HepG2 (cell line): Measurements from ENCODE around the gene H2AZ1. TPM values are rescaled to one million over a fixed set of nuclear protein-coding genes. Genes with fewer than 3 reads are reported as not detected.

ENCODE experiments used
- ATAC-seq: fragments of 200-7000 bp; cut with Tn5 transposase; 3 replicates; pipeline ENCODE4 v1.9.1; 2020; ENCODE audit warnings: mild to moderate bottlenecking, moderate library complexity
- BruUV-seq: library from RNA; stranded (reverse); fragments of 400-500 nt; replicated peaks from 2 replicates; lab custom pipeline; 2021; lab: Mats Ljungman, UMichigan
- CTCF ChIA-PET: fragments of 300-600 bp; formaldehyde crosslinking; extraction: SDS; loops from one replicate; lab custom pipeline; 2021; ENCODE audit warnings: low total read pairs, inconsistent platforms, low intra/inter-chr PET ratio; lab: Yijun Ruan, JAX
- POLR2A ChIA-PET: fragments of 350-600 bp; sonication (Branson Sonifier 250); formaldehyde crosslinking; loops from one replicate; lab custom pipeline; 2020; ENCODE audit warnings: antibody characterized with exemption, inconsistent platforms; lab: Yijun Ruan, JAX
- DNase-seq: peaks from one replicate; pipeline ENCODE4 v3.0.0-alpha.2; 2015; ENCODE audit warnings: low spot score
- FAIRE-seq: peaks from 3 replicates; lab custom pipeline; 2011; peaks lifted over from hg19 to GRCh38; lab: Jason Lieb, UNC
- H2AFZ ChIP-seq: one replicate; pipeline ENCODE4 v1.6.1; 2011; ENCODE audit warnings: low read length, inconsistent platforms
- H3K27ac ChIP-seq: fragments of 300-600 bp; 3 replicates; pipeline ENCODE4 v1.8.0; 2011; ENCODE audit warnings: mixed run types, mild to moderate bottlenecking, mixed read lengths, low read length, inconsistent platforms; ENCODE audit not compliant: insufficient read depth; ENCODE audit errors: extremely low read length
- H3K27me3 ChIP-seq, 2 experiments: fragments of 200-600 bp in 1 of 2; 2 replicates in 1 of 2; 3 replicates in 1 of 2; pipeline versions ENCODE4 v1.6.0 to v1.8.0; 2011; ENCODE audit warnings: low read length in 2 of 2, mild to moderate bottlenecking in 2 of 2, moderate library complexity in 2 of 2, inconsistent platforms in 1 of 2; ENCODE audit not compliant: insufficient read depth in 2 of 2, control insufficient read depth in 1 of 2
- H3K36me3 ChIP-seq, 2 experiments: fragments of 200-600 bp in 1 of 2; replicated peaks in 1 of 2; 2 replicates in 1 of 2; 3 replicates in 1 of 2; pipeline versions ENCODE4 v1.5.1 to v1.8.0; 2011; ENCODE audit warnings: low read length in 2 of 2, inconsistent platforms in 1 of 2; ENCODE audit not compliant: insufficient read depth in 2 of 2, control insufficient read depth in 1 of 2
- H3K4me1 ChIP-seq: 2 replicates; pipeline ENCODE4 v1.5.1; 2012; ENCODE audit warnings: low read length, inconsistent platforms; ENCODE audit not compliant: insufficient read depth
- H3K4me2 ChIP-seq: 2 replicates; pipeline ENCODE4 v1.6.0; 2011; ENCODE audit warnings: low read depth, low read length, inconsistent platforms
- H3K4me3 ChIP-seq, 3 experiments: fragments of 200-600 bp in 1 of 3; sonication (generic), shearing (Covaris generic) in 1 of 3; replicated peaks in 1 of 3; 2 replicates each; pipeline ENCODE4 v1.5.1; 2011 to 2016; ENCODE audit warnings: low read length in 3 of 3, inconsistent platforms in 2 of 3, low read depth in 2 of 3, mild to moderate bottlenecking in 2 of 3, control low read depth in 1 of 3, mixed read lengths in 1 of 3; ENCODE audit not compliant: insufficient read depth in 1 of 3
- H3K79me2 ChIP-seq: one replicate; pipeline ENCODE4 v1.6.1; 2011; ENCODE audit warnings: low read length, inconsistent platforms; ENCODE audit not compliant: insufficient read depth
- H3K9ac ChIP-seq: 2 replicates; pipeline ENCODE4 v1.6.0; 2011; ENCODE audit warnings: mild to moderate bottlenecking, low read depth, low read length, inconsistent platforms; ENCODE audit not compliant: insufficient read depth
- H3K9me3 ChIP-seq: 2 replicates; pipeline ENCODE4 v1.5.1; 2012; ENCODE audit warnings: mild to moderate bottlenecking, low read length
- H4K20me1 ChIP-seq: 2 replicates; pipeline ENCODE4 v1.6.0; 2011; ENCODE audit warnings: inconsistent platforms, mild to moderate bottlenecking, low read length, moderate library complexity; ENCODE audit not compliant: insufficient read depth
- HOMEZ ChIP-seq: IDR thresholded peaks from 2 replicates; pipeline ENCODE4 v1.6.1; 2016; ENCODE audit warnings: low read depth
- ISL2 ChIP-seq: sonication (generic); formaldehyde crosslinking; IDR thresholded peaks from 2 replicates; pipeline ENCODE4 v1.5.0; 2020; ENCODE audit warnings: missing genetic modification reagents
- KDM5A ChIP-seq: fragments of 200-600 bp; sonication (generic); IDR thresholded peaks from 2 replicates; pipeline ENCODE4 v1.7.0; 2018; ENCODE audit warnings: antibody characterized with exemption, mild to moderate bottlenecking, low read length, borderline replicate concordance
- KLF6 ChIP-seq: IDR thresholded peaks from 2 replicates; pipeline ENCODE4 v1.8.0; 2016; ENCODE audit warnings: missing biosample characterization, missing genetic modification reagents
- MATR3 ChIP-seq: sonication (generic); formaldehyde crosslinking; IDR thresholded peaks from 2 replicates; pipeline ENCODE4 v1.4.0; 2020; ENCODE audit warnings: missing genetic modification reagents
- PPARG ChIP-seq: conservative IDR thresholded peaks from 2 replicates; pipeline ENCODE4 v1.6.1; 2016; ENCODE audit warnings: missing biosample characterization, missing genetic modification reagents
- TFDP1 ChIP-seq: IDR thresholded peaks from 2 replicates; pipeline ENCODE4 v1.6.1; 2016; ENCODE audit warnings: missing compliant biosample characterization, missing genetic modification reagents, borderline replicate concordance
- YY1 ChIP-seq: IDR thresholded peaks from 2 replicates; pipeline ENCODE4 v1.6.1; 2011; ENCODE audit warnings: low read length, low read depth, moderate library complexity, mild to moderate bottlenecking; ENCODE audit not compliant: insufficient read depth, insufficient replicate concordance
- ZNF138 ChIP-seq: sonication (generic); formaldehyde crosslinking; IDR thresholded peaks from 2 replicates; pipeline ENCODE4 v1.5.0; 2020; ENCODE audit warnings: mild to moderate bottlenecking, low read depth, missing genetic modification reagents
- ZNF292 ChIP-seq: sonication (generic); formaldehyde crosslinking; IDR thresholded peaks from 2 replicates; pipeline ENCODE4 v1.8.1; 2022; ENCODE audit warnings: mild to moderate bottlenecking, low read depth, missing genetic modification reagents, borderline replicate concordance
- ZNF318 ChIP-seq: sonication (generic); formaldehyde crosslinking; IDR thresholded peaks from 2 replicates; pipeline ENCODE4 v1.4.0; 2020; ENCODE audit warnings: mild to moderate bottlenecking, missing genetic modification reagents
- ZNF678 ChIP-seq: sonication (generic); formaldehyde crosslinking; IDR thresholded peaks from 2 replicates; pipeline ENCODE4 v1.4.0; 2020; ENCODE audit warnings: mild to moderate bottlenecking, missing genetic modification reagents
- in situ Hi-C: cut with HindIII; loops from 2 replicates; pipeline ENCODE4 v1.10.0; 2017; ENCODE audit warnings: low pct_unique_long_range_greater_than_20kb; ENCODE audit not compliant: extremely low pct_ligation_motif_present
- intact Hi-C: fragments of 100-400 bp; cut with micrococcal nuclease; formaldehyde crosslinking; loops from one replicate; pipeline ENCODE4 v1.10.0; 2022; ENCODE audit not compliant: unreplicated experiment
- polyA plus RNA-seq, 8 experiments: library from polyadenylated mRNA; depleted of rRNA in 3 of 8; stranded (reverse) in 7 of 8; unstranded in 1 of 8; fragments of >200 nt; fragmentation: Illumina TruSeq in 4 of 8; extraction: Trizol in 4 of 8; gene quantifications; 2 replicates each; pipeline versions ENCODE4 v1.2.1 to v1.2.3, GENCODE V29; 2011 to 2016; ENCODE audit warnings: low read depth in 4 of 8, missing spikeins in 1 of 8, mixed read lengths in 1 of 8; ENCODE audit not compliant: insufficient read depth in 1 of 8
- total RNA-seq, 5 experiments: library from RNA; depleted of rRNA; stranded (reverse); fragments of >200 nt; fragmentation: Illumina TruSeq; extraction: Trizol; gene quantifications; 2 replicates each; pipeline ENCODE4 v1.2.3, GENCODE V29; 2016; ENCODE audit warnings: low read depth in 1 of 5

Gene H2AZ1
- total and polyA plus RNA-seq, 2 of the 13 experiments (the other 11 are each of a cell fraction or from before 2014, with no cell fraction given): 301 to 574 TPM

GRCh38 chr4:99983289-99983943, 33.3 kb upstream of the H2AZ1 start (continued):
- TF ChIP-seq ZNF318 (CRISPR knock-in tag) (no peak), YY1 (no peak), KLF6 (no peak), ZNF678 (CRISPR knock-in tag) (no peak)

- in situ Hi-C loops (no loop called here), intact Hi-C loops (no loop called here)
- Histone ChIP-seq H3K9ac (no peak overlapping the region), H3K79me2 (no peaks in the 10 kb centered on the region), H3K4me2 (no peak overlapping the region), H3K9me3 (no peaks in the 10 kb centered on the region), H2AFZ (no peak overlapping the region), H3K27me3 (no peaks in the 10 kb centered on the region), H4K20me1 (no peaks in the 10 kb centered on the region), H3K4me1 (no peaks in the 10 kb centered on the region), H3K36me3 (no peaks in the 10 kb centered on the region), H3K4me3 (no peak overlapping the region), H3K27ac (no peak overlapping the region)
- FAIRE-seq: no peak
- BruUV-seq: no TSS peak
- DNase-seq: no peak
- POLR2A ChIA-PET: no interaction called here
- CTCF ChIA-PET: no interaction called here
- ATAC-seq: no peak
- TF ChIP-seq ZNF138 (no peak), HOMEZ (CRISPR knock-in tag) (no peak), TFDP1 (CRISPR knock-in tag) (no peak), ISL2 (no peak), KDM5A (no peak), PPARG (no peak), ZNF292 (no peak), MATR3 (no peak)
Observed at GRCh38 chr4:99979872-99980271, 29.8 kb upstream of the H2AZ1 start.
